ENCODE results near the gene SNAPC4. TPM values are rescaled to one million over a fixed set of nuclear protein-coding genes. Genes with fewer than 3 reads are reported as not detected.

The SNAPC4 gene
- total RNA-seq, 1 experiment from 2014 or later, result 24.8 TPM

- Histone ChIP-seq H3K36me3 (ENCODE audit: insufficient read depth, low read length, poor library complexity, severe bottlenecking) (peaks cover 71% of the 10 kb centered on the region), H3K9me3 (ENCODE audit: low read depth, low read length, poor library complexity, severe bottlenecking) (no peaks in the 10 kb centered on the region), H3K4me3 (ENCODE audit: low read depth, low read length, poor library complexity, severe bottlenecking) (no peak overlapping the region), H3K27ac (ENCODE audit: low read depth, low read length, poor library complexity, severe bottlenecking) (no peak overlapping the region), H3K4me1 (ENCODE audit: insufficient read depth, low read length, poor library complexity, severe bottlenecking) (no peaks in the 10 kb centered on the region), H3K27me3 (replicated peaks; ENCODE audit: insufficient read depth, low read depth, low read length, poor library complexity) (no peaks in the 10 kb centered on the region)
- ChIA-PET POLR2A (ENCODE audit: low non-redundant PET) (no interaction called here), CTCF (no interaction called here)
- DNase-seq (ENCODE audit: low spot score), result no peak
- TF ChIP-seq CTCF (conservative IDR thresholded peaks at IDR 0.05; ENCODE audit: low read depth, low read length), result no peak
- BruUV-seq (replicated peaks), result no TSS peak
- intact Hi-C loops (cut with micrococcal nuclease; ENCODE audit: unreplicated experiment), result no loop called here
Measured at GRCh38 chr9:136445799-136446198, 45.8 kb upstream of the SNAPC4 start.

GRCh38 chr9:136444102-136444501 lies 44.1 kb upstream of the SNAPC4 start:
- intact Hi-C loops (cut with micrococcal nuclease; ENCODE audit: unreplicated experiment), result no loop called here
- no peak for DNase-seq (ENCODE audit: low spot score)
- Histone ChIP-seq H3K27me3 (replicated peaks; ENCODE audit: insufficient read depth, low read depth, low read length, poor library complexity) (no peaks in the 10 kb centered on the region), H3K4me1 (ENCODE audit: insufficient read depth, low read length, poor library complexity, severe bottlenecking) (peaks cover 3% of the 10 kb centered on the region), H3K27ac (ENCODE audit: low read depth, low read length, poor library complexity, severe bottlenecking) (no peak overlapping the region), H3K36me3 (ENCODE audit: insufficient read depth, low read length, poor library complexity, severe bottlenecking) (peaks cover 70% of the 10 kb centered on the region), H3K9me3 (ENCODE audit: low read depth, low read length, poor library complexity, severe bottlenecking) (no peaks in the 10 kb centered on the region), H3K4me3 (ENCODE audit: low read depth, low read length, poor library complexity, severe bottlenecking) (no peak overlapping the region)
- TF ChIP-seq CTCF (conservative IDR thresholded peaks at IDR 0.05; ENCODE audit: low read depth, low read length) (no peak), EZH2 (IDR thresholded peaks at IDR 0.05; ENCODE audit: borderline replicate concordance, low read depth, low read length, poor library complexity, severe bottlenecking) (no peak)
- ChIA-PET POLR2A (ENCODE audit: low non-redundant PET) (no interaction called here), CTCF (no interaction called here)
- BruUV-seq (replicated peaks), result no TSS peak

DNA sequence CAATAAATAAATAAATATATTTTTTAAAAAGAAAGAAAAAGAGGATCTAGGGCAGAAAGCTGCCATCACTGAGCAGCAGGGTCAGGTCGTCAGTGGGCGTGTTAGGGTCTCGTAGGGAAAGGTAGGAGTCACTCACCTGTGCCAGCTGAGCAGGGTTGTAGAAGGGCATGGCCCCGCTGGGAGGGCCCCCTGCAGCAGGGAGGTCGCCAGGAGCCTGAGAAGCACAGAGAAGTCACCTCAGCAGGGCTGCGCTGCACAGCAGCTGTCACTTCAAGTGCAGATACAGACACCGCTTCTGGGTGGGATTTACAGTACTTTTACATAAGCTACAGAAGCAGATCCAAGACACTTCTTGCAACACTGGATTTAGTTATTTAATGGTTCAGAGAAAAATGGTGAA lies 43.7 kb upstream of the SNAPC4 start:
- no peak overlapping the region for H3K4me3 ChIP-seq (ENCODE audit: low read depth, low read length, poor library complexity, severe bottlenecking)
- CTCF ChIA-PET, result no interaction called here
- peaks cover 3% of the 10 kb centered on the region for H3K4me1 ChIP-seq (ENCODE audit: insufficient read depth, low read length, poor library complexity, severe bottlenecking)
- no peaks in the 10 kb centered on the region for H3K27me3 ChIP-seq (replicated peaks; ENCODE audit: insufficient read depth, low read depth, low read length, poor library complexity)
- no peak for TF ChIP-seq CTCF (conservative IDR thresholded peaks at IDR 0.05; ENCODE audit: low read depth, low read length)
- TF ChIP-seq EZH2 (IDR thresholded peaks at IDR 0.05; ENCODE audit: borderline replicate concordance, low read depth, low read length, poor library complexity, severe bottlenecking), result no peak
- no peak for DNase-seq (ENCODE audit: low spot score)
- no TSS peak for BruUV-seq (replicated peaks)
- POLR2A ChIA-PET (ENCODE audit: low non-redundant PET), result no interaction called here
- H3K27ac ChIP-seq (ENCODE audit: low read depth, low read length, poor library complexity, severe bottlenecking), result no peak overlapping the region
- peaks cover 66% of the 10 kb centered on the region for H3K36me3 ChIP-seq (ENCODE audit: insufficient read depth, low read length, poor library complexity, severe bottlenecking)
- intact Hi-C loops (cut with micrococcal nuclease; ENCODE audit: unreplicated experiment), result no loop called here
- no peaks in the 10 kb centered on the region for H3K9me3 ChIP-seq (ENCODE audit: low read depth, low read length, poor library complexity, severe bottlenecking)

Data from A673 (cell line).